Muscle of arm (tissue), 12 donors: ENCODE measurements around the gene TMEM18. TPM values are rescaled to one million over a fixed set of nuclear protein-coding genes. Genes with fewer than 3 reads are reported as not detected.
"Not testable (repeated sequence)": the region's sequence is repeated elsewhere in the genome, so short reads cannot be mapped to it uniquely, and the experiment has no call there.

ENCODE experiments used
- DNase-seq: peaks from one replicate; pipeline ENCODE4 v3.0.0-alpha.2; 2013
- polyA plus RNA-seq, 12 donors: library from polyadenylated mRNA; unstranded; fragments of 120-200 nt; gene quantifications; one replicate each; pipeline ENCODE4 v1.2.1, GENCODE V29; 2013; ENCODE audit not compliant: insufficient read length in 12 of 12

TMEM18 gene
- polyA plus RNA-seq, 12 donors, result 41.3 to 847 (median 47.4) TPM

DNA sequence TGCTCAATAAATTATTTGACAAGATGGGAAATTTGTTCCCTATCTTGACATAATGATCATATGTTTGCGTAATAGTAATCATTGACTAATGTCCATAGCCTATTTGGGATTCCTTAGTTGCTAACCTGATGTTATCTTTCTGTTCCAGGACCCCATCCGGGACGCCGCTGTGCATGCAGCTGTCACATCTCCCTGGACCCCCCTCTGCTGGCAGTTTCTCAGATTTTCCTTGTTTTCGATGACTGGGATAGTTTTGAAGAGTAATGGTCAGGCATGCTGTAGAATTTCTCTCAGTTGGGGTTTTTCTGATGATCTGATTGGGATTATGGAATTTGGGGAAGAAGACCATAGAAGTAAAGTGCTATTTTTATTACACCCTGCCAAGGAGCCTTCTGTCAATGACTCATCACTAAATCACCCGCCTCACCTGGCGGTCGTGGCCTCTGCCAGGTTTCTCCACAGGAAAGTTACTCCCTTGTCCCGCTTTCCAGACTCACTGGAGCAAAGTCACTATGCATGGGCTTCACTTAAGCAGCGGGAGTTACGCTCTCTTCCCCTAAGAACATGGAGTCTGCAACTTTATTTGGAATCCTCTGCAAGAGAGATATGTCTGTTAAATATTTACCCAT is 19.9 kb upstream of the TMEM18 start:
- no peak for DNase-seq

DNA sequence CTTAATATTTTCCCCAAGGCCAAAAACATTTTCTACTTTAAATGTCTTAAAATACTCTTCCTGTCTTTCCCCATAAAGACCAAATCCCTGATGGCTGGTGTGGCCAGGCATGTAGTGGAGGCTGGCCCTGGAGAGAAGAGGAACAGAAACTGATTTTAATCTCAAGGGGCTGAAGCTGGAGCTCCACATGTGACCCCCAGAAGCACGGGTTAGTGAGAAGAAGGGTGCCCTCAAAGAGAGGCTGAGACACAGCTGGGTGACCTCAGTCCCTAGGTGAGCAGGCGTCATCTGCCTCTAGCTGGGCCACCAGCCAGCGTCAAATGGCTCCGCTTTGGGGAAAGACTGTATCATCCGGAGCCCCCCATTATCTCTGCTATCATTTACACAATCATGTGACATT is 19.3 kb upstream of the TMEM18 start:
- DNase-seq, result no peak

- DNase-seq, result no peak
Measured at GRCh38 chr2:694906-695510, 17.8 kb upstream of the TMEM18 start.

DNA sequence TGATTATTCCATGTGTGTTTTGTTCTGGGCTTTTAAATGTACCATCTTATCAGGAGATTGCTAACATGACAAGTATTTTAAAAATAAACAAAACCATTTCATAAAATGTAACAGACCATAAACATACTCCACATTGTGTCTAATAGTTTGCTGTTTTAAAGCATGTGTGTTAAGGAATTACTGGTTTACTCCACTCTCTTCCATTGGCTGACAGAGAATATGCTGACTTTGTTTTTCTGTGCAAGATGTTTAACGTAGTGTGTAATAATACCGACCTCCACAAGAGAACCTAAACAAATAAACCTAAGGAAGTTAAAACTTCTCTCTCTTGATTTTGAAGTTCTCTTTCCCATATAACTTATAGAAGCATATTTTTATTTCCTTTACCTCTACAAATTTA is 17.0 kb upstream of the TMEM18 start:
- no peak for DNase-seq

DNA sequence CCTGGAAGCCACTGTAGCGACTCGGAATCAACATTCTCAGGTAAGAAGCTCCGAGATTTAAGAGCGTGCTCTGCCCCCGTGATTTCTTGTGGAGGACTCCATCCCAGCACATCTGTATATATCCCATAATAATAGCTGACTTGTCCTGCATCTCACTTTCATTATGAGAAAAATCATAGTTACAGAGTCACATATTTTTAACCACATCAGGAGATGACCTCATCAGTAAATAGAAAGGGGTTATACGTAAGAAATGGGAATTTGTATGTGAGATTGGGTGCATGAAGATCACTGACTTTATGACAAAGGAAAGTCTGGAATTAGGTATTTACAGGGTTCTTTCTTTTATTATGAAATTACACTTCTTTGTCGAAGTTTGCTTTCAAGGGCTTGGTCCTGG is 16.4 kb upstream of the TMEM18 start:
- DNase-seq, result no peak

- DNase-seq, result no peak
Measured at GRCh38 chr2:692767-693166, 15.6 kb upstream of the TMEM18 start.

DNA sequence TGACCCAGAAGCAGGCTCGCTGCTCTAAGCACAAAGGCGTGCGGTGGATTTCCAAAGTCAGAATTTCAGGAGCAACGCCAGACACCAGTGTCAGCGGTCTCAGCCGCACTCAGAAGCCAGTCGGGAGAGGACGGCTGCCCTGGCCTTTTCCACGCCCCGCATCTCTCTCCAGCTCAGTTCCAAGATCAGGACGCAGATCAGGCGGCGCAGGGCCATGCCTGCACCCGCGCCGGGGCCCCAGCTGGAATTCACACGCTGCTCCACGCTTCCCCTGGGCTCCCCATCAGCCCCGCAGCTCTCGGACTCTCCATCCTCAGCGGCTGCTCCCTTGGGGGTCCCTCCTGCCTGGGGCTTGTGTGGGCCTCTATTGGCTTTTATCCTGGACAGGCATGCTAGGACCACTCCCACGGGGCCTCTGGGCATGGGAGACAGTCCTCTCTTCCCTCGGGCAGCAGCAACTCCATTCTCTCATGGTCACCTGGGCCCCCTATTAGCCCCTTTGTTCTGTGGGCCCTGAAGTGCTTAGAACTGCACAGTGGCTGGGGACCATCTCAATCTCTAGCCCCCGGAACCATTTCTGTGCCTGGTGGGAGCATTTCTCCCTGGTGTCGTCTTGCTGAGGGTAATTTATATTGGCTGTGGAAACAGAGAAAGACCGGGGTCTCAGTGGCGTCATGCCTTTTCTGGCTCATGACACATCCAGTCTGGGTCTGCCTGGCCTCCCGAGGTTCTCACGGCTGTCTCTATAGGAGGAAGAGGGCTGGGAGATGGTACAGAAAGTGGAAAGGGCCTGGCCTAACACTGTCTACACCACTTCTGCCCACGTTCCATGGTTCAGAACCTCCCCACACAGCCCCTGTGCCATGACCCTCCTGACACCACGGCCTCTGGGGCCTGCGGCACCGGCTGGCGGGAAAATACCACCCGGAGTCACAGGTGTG is 14.9 kb upstream of the TMEM18 start:
- DNase-seq, result no peak

DNA sequence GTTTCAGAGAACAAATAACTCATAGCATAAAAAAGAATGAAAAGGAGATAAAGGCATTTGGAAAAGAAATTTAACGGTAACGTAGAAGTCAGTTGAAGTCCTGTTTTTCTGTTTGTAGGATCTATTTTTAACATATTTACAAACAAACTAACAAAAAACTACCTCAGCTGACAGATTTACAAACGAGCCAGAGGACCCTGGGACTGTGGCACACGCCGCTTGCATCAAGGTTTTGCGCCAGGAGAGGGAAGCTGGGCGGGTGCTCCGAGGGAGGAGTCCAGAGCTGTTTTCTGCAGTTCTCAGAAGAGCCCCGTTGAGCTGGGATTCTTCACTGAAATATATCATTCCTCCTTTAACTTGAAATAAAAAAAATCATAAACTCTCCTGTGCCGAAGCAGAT is 13.6 kb upstream of the TMEM18 start:
- DNase-seq, result no peak

DNA sequence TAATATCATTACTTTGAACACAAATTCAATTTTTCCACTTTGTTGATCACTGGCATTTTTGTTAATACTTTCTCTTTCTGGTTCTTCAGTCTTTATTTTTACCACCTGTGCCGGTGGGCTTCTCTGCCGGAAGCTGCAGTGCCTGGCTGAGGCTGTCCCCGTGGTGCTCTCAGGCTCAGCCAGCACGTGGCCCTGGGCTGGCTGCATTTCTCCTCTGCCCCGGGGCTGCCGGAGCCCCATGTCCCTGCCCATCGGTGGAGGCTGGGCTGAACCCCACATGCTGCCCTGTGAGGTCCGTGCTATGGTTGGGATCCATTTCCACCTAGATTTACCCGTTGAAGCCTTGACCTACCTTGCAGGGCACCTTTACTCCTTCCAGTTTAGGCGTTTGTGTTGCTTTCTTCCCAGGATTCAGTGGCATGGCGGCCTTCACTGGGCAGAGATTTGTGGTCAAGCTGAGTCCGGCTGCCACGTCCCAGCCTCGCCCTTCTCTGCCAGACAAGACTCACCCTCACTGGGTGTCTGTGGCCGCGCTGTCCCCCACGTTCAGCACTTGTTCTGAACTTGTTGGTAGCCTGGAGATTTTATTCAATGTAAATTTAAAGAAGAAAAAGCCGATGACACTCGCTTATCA is 12.8 kb upstream of the TMEM18 start:
- no peak for DNase-seq

GRCh38 chr2:689237-689636 is 12.0 kb upstream of the TMEM18 start:
- no peak for DNase-seq

- DNase-seq, result no peak
Measured at GRCh38 chr2:688504-689076, 11.4 kb upstream of the TMEM18 start.

DNA sequence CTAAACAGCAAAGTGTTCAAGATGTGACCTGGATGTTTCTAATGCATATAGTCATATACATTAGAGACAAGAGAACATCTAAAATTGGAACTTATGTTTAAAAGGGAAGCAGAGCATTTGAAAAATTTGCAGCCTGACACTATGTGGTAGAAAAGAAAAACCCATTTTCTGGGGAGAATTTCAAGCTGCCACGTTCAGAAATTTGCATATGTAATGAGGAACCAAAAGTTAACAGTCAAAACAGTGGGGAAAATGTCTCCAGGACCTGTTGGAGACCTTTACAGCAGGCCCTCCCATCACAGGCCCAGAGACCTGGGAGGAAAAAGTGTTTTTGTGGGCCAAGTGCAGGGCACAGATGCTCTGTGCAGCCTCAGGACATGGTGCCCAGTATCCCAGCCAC is 8.2 kb upstream of the TMEM18 start:
- DNase-seq, result no peak

GRCh38 chr2:684913-685312 is 7.7 kb upstream of the TMEM18 start:
- not testable (repeated sequence) for DNase-seq

GRCh38 chr2:682226-682625 is 5.0 kb upstream of the TMEM18 start:
- no peak for DNase-seq

DNA sequence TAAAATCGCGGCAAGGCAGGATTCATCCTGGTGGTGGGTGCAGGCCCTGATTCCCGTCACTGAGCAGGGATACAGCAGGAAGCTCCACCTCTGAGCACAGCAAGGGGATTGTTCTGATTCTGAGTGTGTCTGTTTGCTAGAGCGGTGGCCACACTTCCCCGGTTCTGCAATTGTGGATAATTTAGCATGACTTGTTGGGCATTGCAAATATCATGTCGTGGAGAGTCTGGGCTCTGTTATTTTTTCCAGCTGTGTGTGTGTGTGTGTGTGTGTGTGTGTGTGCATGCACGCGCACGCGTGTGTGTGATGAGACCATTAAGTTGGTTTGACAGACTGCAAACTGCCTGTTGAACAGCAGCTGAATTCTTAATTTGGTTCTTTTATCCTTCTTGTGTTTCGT is 4.1 kb upstream of the TMEM18 start:
- no peak for DNase-seq

DNA sequence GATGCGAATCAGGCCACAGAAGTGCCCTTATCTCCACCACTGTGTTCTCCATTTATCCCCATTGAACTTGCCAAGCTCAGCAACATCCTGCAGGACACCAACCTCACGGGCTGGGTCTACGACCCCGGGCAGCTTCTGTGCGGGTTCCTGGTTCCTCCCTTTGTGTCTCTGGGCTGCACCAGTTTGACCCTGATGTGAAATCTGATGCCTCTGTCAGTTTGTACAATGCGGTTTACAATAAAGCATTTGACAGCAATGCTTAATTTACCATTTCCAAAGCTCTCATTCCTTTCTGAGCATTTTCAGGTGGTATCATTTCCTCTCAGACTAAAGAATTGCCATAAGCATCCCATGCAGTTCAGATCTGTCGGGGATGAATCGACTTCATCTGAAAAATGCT is 3.3 kb upstream of the TMEM18 start:
- DNase-seq, result no peak

DNA sequence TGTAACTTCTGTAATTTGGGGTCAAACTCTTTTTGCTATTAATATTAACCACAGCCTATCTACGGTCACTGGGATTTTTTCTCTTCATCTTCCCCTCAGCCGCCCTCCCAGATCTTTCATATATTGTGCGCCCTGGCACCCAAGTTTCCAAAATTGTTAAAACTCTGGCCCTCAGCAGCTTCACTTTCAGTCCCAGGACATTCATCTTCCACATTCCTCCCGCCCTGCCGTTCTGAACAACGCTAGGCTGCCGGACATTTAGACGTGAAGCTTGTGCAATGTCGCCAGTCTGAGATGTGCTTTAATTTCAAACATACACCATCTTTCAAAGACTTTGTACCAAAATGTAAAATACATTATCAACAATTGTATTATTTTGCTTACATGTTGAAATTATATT is 1.8 kb upstream of the TMEM18 start:
- DNase-seq, result no peak

- peak; percentile 35 for DNase-seq
Measured at GRCh38 chr2:677959-678550, 849 bp upstream of the TMEM18 start.

DNA sequence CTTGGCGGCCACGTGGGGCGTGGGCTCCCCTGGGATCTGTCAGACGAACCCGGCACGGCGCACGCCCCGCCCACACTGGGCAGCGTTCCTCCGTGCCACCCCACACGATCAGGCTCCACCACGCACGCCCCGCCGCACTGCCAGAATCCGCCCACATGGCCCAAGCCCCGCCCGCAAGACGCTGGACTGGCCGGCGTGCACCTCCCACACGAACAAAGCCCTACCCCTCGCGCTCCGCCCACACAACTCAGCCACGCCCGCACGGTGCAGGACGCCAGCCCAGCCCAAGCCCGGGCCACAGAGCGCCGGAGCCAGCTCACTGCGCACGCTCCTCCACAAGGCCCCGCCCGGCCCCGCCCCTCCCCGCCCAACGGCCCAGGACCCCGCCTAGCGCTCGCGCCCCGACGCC is 555 bp downstream of the TMEM18 start:
- DNase-seq, result peak; percentile 99

- DNase-seq, result peak; percentile 44
Measured at GRCh38 chr2:675982-676646, 1.1 kb downstream of the TMEM18 start.

DNA sequence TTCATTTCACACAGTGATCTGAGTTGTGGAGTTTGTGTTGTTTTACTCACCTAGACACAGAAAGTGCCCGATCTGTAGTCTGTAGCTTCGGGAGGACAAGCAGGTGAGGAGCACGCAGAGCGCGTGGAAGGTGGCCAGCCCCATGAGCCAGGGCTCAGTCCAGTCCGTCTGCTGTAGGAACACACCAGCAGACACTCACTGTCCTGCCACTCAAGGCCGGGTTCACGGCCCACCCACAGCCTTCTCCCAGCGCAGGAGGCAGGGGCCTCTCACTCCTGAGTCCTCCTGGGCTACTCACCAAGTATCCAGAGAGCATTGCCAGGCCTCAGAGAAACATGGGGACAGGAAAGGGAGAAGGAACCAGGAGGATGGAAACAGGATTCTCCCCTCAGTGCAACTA is 1.7 kb downstream of the TMEM18 start:
- no peak for DNase-seq
